GM12891 (cell line): Measurements from ENCODE around the gene ATP8A2.

Experiments used
- POLR2A ChIP-seq: IDR thresholded peaks from 2 replicates; pipeline ENCODE4 v1.6.1; 2011; ENCODE audit warnings: low read depth, low read length, control low read depth
- POLR2AphosphoS5 ChIP-seq: IDR thresholded peaks from 2 replicates; pipeline ENCODE4 v1.6.1; 2011; ENCODE audit warnings: low read depth, low read length, control low read depth

DNA sequence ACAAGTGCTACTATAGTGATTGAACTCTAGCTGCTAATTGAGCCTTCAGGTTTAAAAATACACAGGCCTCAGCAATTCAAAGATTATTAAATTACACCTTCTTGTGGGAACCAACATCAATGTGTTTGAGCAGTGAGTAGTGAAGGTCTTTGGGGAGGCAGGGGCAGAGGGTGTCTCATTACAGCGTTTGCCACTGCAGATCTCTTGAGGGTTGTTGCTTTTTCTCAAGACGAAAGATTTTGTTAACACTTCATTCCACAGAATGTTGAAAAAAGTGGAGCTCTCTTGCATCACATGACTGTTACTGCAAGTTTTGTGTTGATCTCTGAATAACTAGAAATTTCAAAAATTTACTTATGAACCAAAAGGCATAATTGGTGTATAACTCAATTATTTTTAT lies 253.6 kb downstream of the ATP8A2 start:
- TF ChIP-seq POLR2A (no peak), POLR2AphosphoS5 (no peak)
